ENCODE results near the gene KCNJ3. TPM values are rescaled to one million over a fixed set of nuclear protein-coding genes. Genes with fewer than 3 reads are reported as not detected.

KCNJ3 gene
- polyA plus RNA-seq, 2 of the 4 experiments (the other 2 are of a cell fraction), result not detected

DNA sequence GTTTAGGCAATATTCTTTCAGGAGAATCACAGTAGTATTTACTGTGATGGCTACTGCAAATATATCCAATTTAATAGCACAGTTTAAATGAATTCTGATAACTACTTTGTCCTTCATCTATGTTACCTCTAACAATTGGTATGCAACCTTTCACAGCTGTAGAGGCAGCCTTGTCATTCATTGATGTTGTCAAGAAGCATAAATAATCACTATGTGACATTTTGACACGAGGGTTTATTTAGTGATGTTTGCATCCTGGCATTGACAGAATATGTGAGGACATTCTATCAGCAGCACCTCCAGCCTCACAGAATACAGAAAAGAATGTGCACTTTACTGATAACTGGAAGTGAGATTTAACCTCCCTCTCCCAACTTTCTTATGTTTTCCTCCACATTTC is 9.3 kb upstream of the KCNJ3 start:
- FAIRE-seq, result no peak
- ChIA-PET POLR2A (no interaction called here), CTCF (no interaction called here)

DNA sequence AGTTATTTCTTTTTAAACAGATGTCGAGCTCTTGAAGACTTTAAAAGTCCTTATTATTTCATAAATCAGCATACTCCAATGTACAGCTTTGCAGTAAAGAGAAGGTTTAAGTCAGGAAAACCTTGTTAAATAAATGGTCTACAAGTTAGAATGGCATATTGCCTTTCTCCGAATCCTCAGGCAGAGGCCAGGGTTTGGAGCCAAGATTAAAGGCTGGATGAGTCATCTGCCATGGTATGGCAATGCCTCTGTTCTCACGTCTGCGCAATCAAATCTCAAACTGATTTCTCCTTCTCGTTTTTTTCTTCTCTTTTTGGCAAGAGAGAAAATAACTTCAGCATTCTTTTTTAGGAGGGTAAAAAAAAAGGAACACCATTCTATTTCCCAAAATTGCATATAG is 5.6 kb upstream of the KCNJ3 start:
- no peak overlapping the region for H3K4me2 ChIP-seq

More for the DNA sequence above, 9.3 kb upstream of the KCNJ3 start:
- TF ChIP-seq FOSB (CRISPR knock-in tag; IDR thresholded peaks at IDR 0.05), result no peak
- no peak for TF ChIP-seq ZSCAN20 (CRISPR knock-in tag; IDR thresholded peaks at IDR 0.05)
- no peak for TF ChIP-seq FOSL2 (IDR thresholded peaks at IDR 0.05)
- TF ChIP-seq FOSL2 (CRISPR knock-in tag; IDR thresholded peaks at IDR 0.05), result no peak
- no peak for TF ChIP-seq EP300 (IDR thresholded peaks at IDR 0.05)
- no peak for TF ChIP-seq CTCF (IDR thresholded peaks at IDR 0.05)
- no peak for TF ChIP-seq PHF8 (IDR thresholded peaks at IDR 0.05; ENCODE audit: borderline replicate concordance, low read depth)
- no peak for TF ChIP-seq FOXS1 (CRISPR knock-in tag; IDR thresholded peaks at IDR 0.05)
- TF ChIP-seq SREBF2 (IDR thresholded peaks at IDR 0.05), result no peak
- no peak for TF ChIP-seq GATA3 (IDR thresholded peaks at IDR 0.05; ENCODE audit: borderline replicate concordance)
- no peak for TF ChIP-seq CBX8 (IDR thresholded peaks at IDR 0.05)
- TF ChIP-seq HOXA7 (CRISPR knock-in tag; IDR thresholded peaks at IDR 0.05), result no peak
- no peak for TF ChIP-seq KDM5A (IDR thresholded peaks at IDR 0.05)
- Histone ChIP-seq H3K9me3 (no peaks in the 10 kb centered on the region), H3K4me3 (no peak overlapping the region), H3K4me1 (no peaks in the 10 kb centered on the region), H3K27ac (no peak overlapping the region), H3K4me2 (no peak overlapping the region)
- no peak for ATAC-seq
- DNase-seq (ENCODE audit: low read depth in 1 of 2, low spot score in 1 of 2), result no peak
- WGBS (ENCODE audit: missing lambda C conversion rate), result 11% methylated on average over 1 of the region's 1 CpG

More for the DNA sequence above, 5.6 kb upstream of the KCNJ3 start:
- 42% methylated on average over 5 of the region's 5 CpGs for WGBS (ENCODE audit: missing lambda C conversion rate)
- POLR2A ChIA-PET, result no interaction called here
- Histone ChIP-seq H3K9me3 (no peaks in the 10 kb centered on the region), H3K4me3 (no peak overlapping the region), H3K4me1 (no peaks in the 10 kb centered on the region), H3K27ac (no peak overlapping the region)
- DNase-seq (ENCODE audit: low read depth in 1 of 2, low spot score in 1 of 2) (no peak), FAIRE-seq (no peak), ATAC-seq (no peak)
- TF ChIP-seq CBX2 (IDR thresholded peaks at IDR 0.05; ENCODE audit: borderline replicate concordance, low read depth) (no peak), FOSL2 (IDR thresholded peaks at IDR 0.05) (no peak), FOSL2 (CRISPR knock-in tag; IDR thresholded peaks at IDR 0.05) (no peak), SMC3 (IDR thresholded peaks at IDR 0.05) (no peak), MAZ (IDR thresholded peaks at IDR 0.05; ENCODE audit: borderline replicate concordance, low read depth, low read length) (no peak), BHLHE40 (IDR thresholded peaks at IDR 0.05; ENCODE audit: low read depth, low read length) (no peak), HOXB5 (CRISPR knock-in tag; IDR thresholded peaks at IDR 0.05) (no peak), MAX (IDR thresholded peaks at IDR 0.05) (no peak), PBX3 (IDR thresholded peaks at IDR 0.05) (no peak), KDM5A (IDR thresholded peaks at IDR 0.05) (no peak), JUNB (IDR thresholded peaks at IDR 0.05) (no peak), EP300 (IDR thresholded peaks at IDR 0.05) (no peak), EHF (CRISPR knock-in tag; IDR thresholded peaks at IDR 0.05) (no peak), USF2 (IDR thresholded peaks at IDR 0.05) (no peak), HOXA7 (CRISPR knock-in tag; IDR thresholded peaks at IDR 0.05) (no peak), POLR2A (IDR thresholded peaks at IDR 0.05; ENCODE audit: low read length) (no peak), CEBPB (IDR thresholded peaks at IDR 0.05) (no peak), EHMT2 (IDR thresholded peaks at IDR 0.05; ENCODE audit: low read depth) (no peak)
- TF ChIP-seq, protein P1, sequence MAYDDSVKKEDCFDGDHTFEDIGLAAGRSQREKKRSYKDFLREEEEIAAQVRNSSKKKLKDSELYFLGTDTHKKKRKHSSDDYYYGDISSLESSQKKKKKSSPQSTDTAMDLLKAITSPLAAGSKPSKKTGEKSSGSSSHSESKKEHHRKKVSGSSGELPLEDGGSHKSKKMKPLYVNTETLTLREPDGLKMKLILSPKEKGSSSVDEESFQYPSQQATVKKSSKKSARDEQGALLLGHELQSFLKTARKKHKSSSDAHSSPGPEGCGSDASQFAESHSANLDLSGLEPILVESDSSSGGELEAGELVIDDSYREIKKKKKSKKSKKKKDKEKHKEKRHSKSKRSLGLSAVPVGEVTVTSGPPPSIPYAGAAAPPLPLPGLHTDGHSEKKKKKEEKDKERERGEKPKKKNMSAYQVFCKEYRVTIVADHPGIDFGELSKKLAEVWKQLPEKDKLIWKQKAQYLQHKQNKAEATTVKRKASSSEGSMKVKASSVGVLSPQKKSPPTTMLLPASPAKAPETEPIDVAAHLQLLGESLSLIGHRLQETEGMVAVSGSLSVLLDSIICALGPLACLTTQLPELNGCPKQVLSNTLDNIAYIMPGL (CRISPR knock-in tag; IDR thresholded peaks at IDR 0.05; ENCODE audit: borderline replicate concordance), result no peak
- CTCF ChIA-PET, result no interaction called here
